CD4-positive, CD25-positive, alpha-beta regulatory T cell (primary cell): ENCODE measurements around the gene SYT1. TPM values are rescaled to one million over a fixed set of nuclear protein-coding genes. Genes with fewer than 3 reads are reported as not detected.
"Not testable (repeated sequence)": the region's sequence is repeated elsewhere in the genome, so short reads cannot be mapped to it uniquely, and the experiment has no call there.

Experiments used
- ATAC-seq, 2 donors: fragments of 150-1000 bp; cut with Tn5 transposase; one replicate each; pipeline ENCODE4 v1.10.0; 2021; ENCODE audit warnings: low read depth in 2 of 2, moderate number of reproducible peaks in 2 of 2, moderate library complexity in 1 of 2
- DNase-seq, 3 donors: peaks; one replicate each; pipeline versions ENCODE4 v3.0.0 to v3.0.0-alpha.2; 2012 to 2022; ENCODE audit warnings: mixed read lengths in 1 of 3
- H3K27ac ChIP-seq: one replicate; pipeline ENCODE4 v1.7.0; 2013; ENCODE audit warnings: mild to moderate bottlenecking, low read length; ENCODE audit not compliant: insufficient read depth, poor library complexity, severe bottlenecking
- H3K27me3 ChIP-seq: one replicate; pipeline ENCODE4 v1.7.0; 2013; ENCODE audit warnings: low read length; ENCODE audit not compliant: control insufficient read depth, insufficient read depth
- H3K36me3 ChIP-seq: one replicate; pipeline ENCODE4 v1.7.0; 2013; ENCODE audit warnings: mild to moderate bottlenecking, low read length, moderate library complexity; ENCODE audit not compliant: control insufficient read depth, insufficient read depth
- H3K4me1 ChIP-seq: 2 replicates; pipeline ENCODE4 v1.7.0; 2013; ENCODE audit warnings: mild to moderate bottlenecking, low read length; ENCODE audit not compliant: insufficient read depth, control insufficient read depth, poor library complexity, severe bottlenecking
- H3K4me3 ChIP-seq: one replicate; pipeline ENCODE4 v1.7.0; 2013; ENCODE audit warnings: low read depth, mild to moderate bottlenecking, low read length, moderate library complexity
- H3K9me3 ChIP-seq, 2 experiments: 1 replicate in 1 of 2; 2 replicates in 1 of 2; pipeline ENCODE4 v1.7.0; 2013; ENCODE audit warnings: low read length in 2 of 2, mild to moderate bottlenecking in 1 of 2, moderate library complexity in 1 of 2; ENCODE audit not compliant: control insufficient read depth in 2 of 2
- H3K27ac Mint-ChIP-seq, 3 donors: one replicate each; pipeline ENCODE4 v1.8.0; 2020 to 2022; ENCODE audit warnings: mild to moderate bottlenecking in 3 of 3, mixed read lengths in 3 of 3, moderate library complexity in 2 of 3
- H3K27me3 Mint-ChIP-seq: one replicate; pipeline ENCODE4 v1.8.0; 2022; ENCODE audit warnings: mild to moderate bottlenecking, mixed read lengths
- H3K36me3 Mint-ChIP-seq: one replicate; pipeline ENCODE4 v1.8.0; 2020; ENCODE audit warnings: mixed read lengths
- H3K4me1 Mint-ChIP-seq, 4 donors: one replicate each; pipeline ENCODE4 v1.8.0; 2020 to 2022; ENCODE audit warnings: mixed read lengths in 4 of 4, mild to moderate bottlenecking in 1 of 4
- H3K4me3 Mint-ChIP-seq, 4 donors: one replicate each; pipeline ENCODE4 v1.8.0; 2020 to 2022; ENCODE audit warnings: mild to moderate bottlenecking in 4 of 4, mixed read lengths in 4 of 4, moderate library complexity in 3 of 4
- H3K9me3 Mint-ChIP-seq, 7 donors: one replicate each; pipeline ENCODE4 v1.8.0; 2020 to 2022; ENCODE audit warnings: mixed read lengths in 7 of 7, mild to moderate bottlenecking in 3 of 7, moderate library complexity in 2 of 7
- polyA plus RNA-seq, 4 donors: library from polyadenylated mRNA; unstranded; fragments of 300-500 nt; fragmentation: Illumina TruSeq; gene quantifications; one replicate each; pipeline ENCODE4 v1.2.3, GENCODE V29; 2021
- total RNA-seq: library from RNA; stranded (reverse); gene quantifications from one replicate; pipeline ENCODE4 v1.2.3, GENCODE V29; 2022

SYT1 gene
- total and polyA plus RNA-seq, 5 donors from 2014 or later, result not detected

GRCh38 chr12:79200176-79200575, 335.6 kb downstream of the SYT1 start:
- ATAC-seq (no peak), DNase-seq (no peak)
- Histone ChIP-seq H3K9me3 (no peaks in the 10 kb centered on the region), H3K4me3 (no peak overlapping the region), H3K36me3 (no peaks in the 10 kb centered on the region), H3K4me1 (no peaks in the 10 kb centered on the region), H3K27me3 (no peaks in the 10 kb centered on the region), H3K27ac (no peak overlapping the region)
- no peak overlapping the region for H3K4me3 Mint-ChIP-seq
- no peaks in the 10 kb centered on the region for H3K36me3 Mint-ChIP-seq
- H3K9me3 Mint-ChIP-seq, result peaks cover 0 to 8% (median 0%) of the 10 kb centered on the region in 7 donors
- no peak overlapping the region for H3K27ac Mint-ChIP-seq
- H3K4me1 Mint-ChIP-seq, result no peaks in the 10 kb centered on the region
- H3K27me3 Mint-ChIP-seq, result no peaks in the 10 kb centered on the region

- no peaks in the 10 kb centered on the region for H3K4me1 Mint-ChIP-seq
- Histone ChIP-seq H3K4me3 (no peak overlapping the region), H3K4me1 (no peaks in the 10 kb centered on the region), H3K36me3 (no peaks in the 10 kb centered on the region), H3K27me3 (no peaks in the 10 kb centered on the region), H3K27ac (no peak overlapping the region), H3K9me3 (no peaks in the 10 kb centered on the region)
- ATAC-seq (no peak), DNase-seq (no peak)
- H3K27me3 Mint-ChIP-seq, result no peaks in the 10 kb centered on the region
- H3K36me3 Mint-ChIP-seq, result no peaks in the 10 kb centered on the region
- no peak overlapping the region for H3K4me3 Mint-ChIP-seq
- H3K27ac Mint-ChIP-seq, result no peak overlapping the region
- H3K9me3 Mint-ChIP-seq, result peaks cover 0 to 8% (median 0%) of the 10 kb centered on the region in 7 donors
These were observed 338.6 kb downstream of the SYT1 start for GRCh38 chr12:79203058-79203647.

- ATAC-seq (no peak), DNase-seq (no peak)
- no peaks in the 10 kb centered on the region for H3K4me1 Mint-ChIP-seq
- Histone ChIP-seq H3K36me3 (no peaks in the 10 kb centered on the region), H3K9me3 (no peaks in the 10 kb centered on the region), H3K27me3 (no peaks in the 10 kb centered on the region), H3K4me3 (no peak overlapping the region), H3K27ac (no peak overlapping the region), H3K4me1 (no peaks in the 10 kb centered on the region)
- H3K36me3 Mint-ChIP-seq, result no peaks in the 10 kb centered on the region
- H3K9me3 Mint-ChIP-seq, result peaks cover 0 to 11% (median 2%) of the 10 kb centered on the region in 7 donors
- no peak overlapping the region for H3K27ac Mint-ChIP-seq
- no peaks in the 10 kb centered on the region for H3K27me3 Mint-ChIP-seq
- H3K4me3 Mint-ChIP-seq, result no peak overlapping the region
These were observed 342.3 kb downstream of the SYT1 start for GRCh38 chr12:79206871-79207270.

GRCh38 chr12:79210403-79210802, 345.8 kb downstream of the SYT1 start:
- not testable (repeated sequence) for H3K4me3 Mint-ChIP-seq, H3K27me3 Mint-ChIP-seq, H3K27ac Mint-ChIP-seq, H3K9me3 ChIP-seq, H3K27me3 ChIP-seq, H3K4me1 Mint-ChIP-seq, ATAC-seq, DNase-seq, H3K4me3 ChIP-seq, H3K27ac ChIP-seq, H3K36me3 Mint-ChIP-seq, H3K36me3 ChIP-seq, H3K4me1 ChIP-seq
- H3K9me3 Mint-ChIP-seq, result peaks cover 0 to 13% (median 4%) of the 10 kb centered on the region in 7 donors

GRCh38 chr12:79217306-79217705, 352.7 kb downstream of the SYT1 start:
- Mint-ChIP-seq H3K4me3 (no peak overlapping the region), H3K36me3 (no peaks in the 10 kb centered on the region), H3K27me3 (no peaks in the 10 kb centered on the region), H3K4me1 (no peaks in the 10 kb centered on the region), H3K27ac (no peak overlapping the region), H3K9me3 (peaks cover 0 to 27% (median 5%) of the 10 kb centered on the region in 7 donors)
- Histone ChIP-seq H3K4me1 (no peaks in the 10 kb centered on the region), H3K27ac (no peak overlapping the region), H3K36me3 (no peaks in the 10 kb centered on the region), H3K4me3 (no peak overlapping the region), H3K9me3 (peaks cover 2 to 4% of the 10 kb centered on the region in 2 experiments), H3K27me3 (no peaks in the 10 kb centered on the region)
- no peak for ATAC-seq
- DNase-seq, result no peak

- ATAC-seq (no peak), DNase-seq (no peak)
- H3K4me3 ChIP-seq, result no peak overlapping the region
- H3K36me3 Mint-ChIP-seq, result no peaks in the 10 kb centered on the region
- H3K4me1 ChIP-seq, result no peaks in the 10 kb centered on the region
- no peak overlapping the region for H3K27ac Mint-ChIP-seq
- H3K27me3 Mint-ChIP-seq, result no peaks in the 10 kb centered on the region
- H3K27me3 ChIP-seq, result no peaks in the 10 kb centered on the region
- no peak overlapping the region for H3K4me3 Mint-ChIP-seq
- H3K4me1 Mint-ChIP-seq, result no peaks in the 10 kb centered on the region
- H3K27ac ChIP-seq, result no peak overlapping the region
- H3K9me3 ChIP-seq, result peaks cover 2 to 17% of the 10 kb centered on the region in 2 experiments
- H3K9me3 Mint-ChIP-seq, result peaks cover 0 to 31% (median 7%) of the 10 kb centered on the region in 7 donors
- H3K36me3 ChIP-seq, result no peaks in the 10 kb centered on the region
These were observed 358.6 kb downstream of the SYT1 start for GRCh38 chr12:79223210-79223609.

- no peak for ATAC-seq
- Histone ChIP-seq H3K9me3 (peaks cover 2 to 17% of the 10 kb centered on the region in 2 experiments), H3K4me1 (no peaks in the 10 kb centered on the region), H3K36me3 (no peaks in the 10 kb centered on the region), H3K27ac (no peak overlapping the region), H3K4me3 (no peak overlapping the region), H3K27me3 (no peaks in the 10 kb centered on the region)
- no peak for DNase-seq
- H3K9me3 Mint-ChIP-seq, result peaks cover 0 to 32% (median 9%) of the 10 kb centered on the region in 7 donors
- no peaks in the 10 kb centered on the region for H3K4me1 Mint-ChIP-seq
- H3K4me3 Mint-ChIP-seq, result no peak overlapping the region
- H3K27ac Mint-ChIP-seq, result no peak overlapping the region
- no peaks in the 10 kb centered on the region for H3K27me3 Mint-ChIP-seq
- no peaks in the 10 kb centered on the region for H3K36me3 Mint-ChIP-seq
These were observed 359.2 kb downstream of the SYT1 start for GRCh38 chr12:79223761-79224160.

- Mint-ChIP-seq H3K27me3 (no peaks in the 10 kb centered on the region), H3K4me1 (no peaks in the 10 kb centered on the region), H3K36me3 (no peaks in the 10 kb centered on the region), H3K4me3 (no peak overlapping the region), H3K27ac (no peak overlapping the region), H3K9me3 (peaks cover 0 to 19% (median 6%) of the 10 kb centered on the region in 7 donors)
- Histone ChIP-seq H3K4me3 (no peak overlapping the region), H3K4me1 (no peaks in the 10 kb centered on the region), H3K27ac (no peak overlapping the region), H3K36me3 (no peaks in the 10 kb centered on the region), H3K9me3 (peaks cover 0 to 15% of the 10 kb centered on the region in 2 experiments), H3K27me3 (no peaks in the 10 kb centered on the region)
- ATAC-seq, result no peak
- DNase-seq, result no peak
These were observed 362.5 kb downstream of the SYT1 start for GRCh38 chr12:79227091-79227490.
